Endothelial cell of umbilical vein (primary cell): ENCODE results near the gene BPIFA3. TPM values are rescaled to one million over a fixed set of nuclear protein-coding genes. Genes with fewer than 3 reads are reported as not detected.

Experiments used
- BruUV-seq: library from RNA; stranded (reverse); fragments of 400-500 nt; replicated peaks from 2 replicates; lab custom pipeline; 2021; lab: Mats Ljungman, UMichigan
- CTCF ChIA-PET: fragments of 300-600, 350-600 bp; sonication (Branson Sonifier 250); formaldehyde crosslinking; loops from one replicate; lab custom pipeline; 2021; ENCODE audit warnings: antibody characterized with exemption, inconsistent platforms; lab: Charles Lee
- POLR2A ChIA-PET: fragments of 300-600, 350-600 bp; sonication (Branson Sonifier 250); formaldehyde crosslinking; loops from one replicate; lab custom pipeline; 2021; ENCODE audit warnings: antibody characterized with exemption, inconsistent platforms; lab: Charles Lee
- DNase-seq: peaks from one replicate; pipeline ENCODE4 v3.0.0-alpha.2; 2011; ENCODE audit warnings: low read depth, low spot score
- FAIRE-seq: peaks from 2 replicates; lab custom pipeline; 2011; peaks lifted over from hg19 to GRCh38; lab: Jason Lieb, UNC
- H2AFZ ChIP-seq: 2 replicates; pipeline ENCODE4 v1.6.0; 2012; ENCODE audit warnings: low read depth, low read length, control low read depth, inconsistent platforms
- H3K27ac ChIP-seq: 2 replicates; pipeline ENCODE4 v1.5.1; 2011; ENCODE audit warnings: low read depth, mild to moderate bottlenecking, control low read depth, low read length, moderate library complexity; ENCODE audit not compliant: insufficient read depth
- H3K27me3 ChIP-seq, 2 experiments: 2 replicates each; pipeline versions ENCODE4 v1.6.0 to v1.6.1; 2011; ENCODE audit warnings: low read length in 2 of 2, mixed read lengths in 1 of 2; ENCODE audit not compliant: control insufficient read depth in 2 of 2, insufficient read depth in 2 of 2
- H3K36me3 ChIP-seq, 2 experiments: 2 replicates in 1 of 2; 3 replicates in 1 of 2; pipeline ENCODE4 v1.5.1; 2011; ENCODE audit warnings: low read length in 2 of 2, mild to moderate bottlenecking in 1 of 2, moderate library complexity in 1 of 2; ENCODE audit not compliant: control insufficient read depth in 2 of 2, insufficient read depth in 2 of 2; ENCODE audit errors: extremely low read depth in 1 of 2
- H3K4me1 ChIP-seq: 3 replicates; pipeline ENCODE4 v1.5.1; 2011; ENCODE audit warnings: mild to moderate bottlenecking, low read length; ENCODE audit not compliant: control insufficient read depth, insufficient read depth; ENCODE audit errors: extremely low read depth
- H3K4me2 ChIP-seq: 2 replicates; pipeline ENCODE4 v1.6.1; 2011; ENCODE audit warnings: low read length, control low read depth, mixed read lengths; ENCODE audit not compliant: insufficient read depth
- H3K4me3 ChIP-seq, 3 experiments: fragments of 200-600 bp in 1 of 3; sonication (generic), shearing (Covaris generic) in 1 of 3; replicated peaks in 1 of 3; 2 replicates each; pipeline ENCODE4 v1.5.1; 2011 to 2016; ENCODE audit warnings: control low read depth in 3 of 3, low read length in 3 of 3, mild to moderate bottlenecking in 2 of 3, inconsistent platforms in 1 of 3, low read depth in 1 of 3, moderate library complexity in 1 of 3; ENCODE audit not compliant: insufficient read depth in 1 of 3
- H3K79me2 ChIP-seq: 2 replicates; pipeline ENCODE4 v1.6.0; 2012; ENCODE audit warnings: low read length, inconsistent platforms; ENCODE audit not compliant: control insufficient read depth, insufficient read depth
- H3K9ac ChIP-seq: replicated peaks from 2 replicates; pipeline ENCODE3; 2011; ENCODE audit warnings: low read length, control low read depth; ENCODE audit not compliant: insufficient read depth; ENCODE audit errors: extremely low read depth
- H3K9me1 ChIP-seq: replicated peaks from 3 replicates; pipeline ENCODE4 v1.6.0; 2011; ENCODE audit warnings: mild to moderate bottlenecking, low read length; ENCODE audit not compliant: control insufficient read depth, insufficient read depth; ENCODE audit errors: extremely low read depth
- H3K9me3 ChIP-seq: replicated peaks from 2 replicates; pipeline ENCODE4 v1.5.1; 2012; ENCODE audit warnings: low read length, inconsistent platforms; ENCODE audit not compliant: control insufficient read depth, insufficient read depth
- H4K20me1 ChIP-seq: replicated peaks from 2 replicates; pipeline ENCODE3; 2011; ENCODE audit warnings: mild to moderate bottlenecking, low read length; ENCODE audit not compliant: control insufficient read depth, insufficient read depth; ENCODE audit errors: extremely low read depth
- EZH2 ChIP-seq: IDR thresholded peaks from 2 replicates; pipeline ENCODE4 v1.6.1; 2012; ENCODE audit warnings: borderline replicate concordance, low read depth, mild to moderate bottlenecking, moderate library complexity, low read length, inconsistent platforms; ENCODE audit not compliant: severe bottlenecking
- FOS ChIP-seq: IDR thresholded peaks from 2 replicates; pipeline ENCODE4 v1.6.1; 2011; ENCODE audit warnings: mild to moderate bottlenecking, low read length, moderate library complexity, borderline replicate concordance; ENCODE audit not compliant: insufficient read depth
- GATA2 ChIP-seq: IDR thresholded peaks from 2 replicates; pipeline ENCODE4 v1.7.0; 2011; ENCODE audit warnings: low read depth, mild to moderate bottlenecking, moderate library complexity, mixed read lengths, low read length; ENCODE audit not compliant: insufficient read length, insufficient read depth
- JUN ChIP-seq: IDR thresholded peaks from 2 replicates; pipeline ENCODE4 v1.6.1; 2011; ENCODE audit warnings: borderline replicate concordance, low read depth; ENCODE audit not compliant: insufficient read length, insufficient read depth
- MYC ChIP-seq: IDR thresholded peaks from one replicate; pipeline ENCODE4 v1.6.1; 2011; ENCODE audit warnings: mild to moderate bottlenecking, low read depth, low read length
- POLR2A ChIP-seq: IDR thresholded peaks from 2 replicates; pipeline ENCODE4 v1.6.1; 2012; ENCODE audit warnings: low read depth, mild to moderate bottlenecking, control low read depth, low read length
- POLR2AphosphoS5 ChIP-seq: IDR thresholded peaks from 2 replicates; pipeline ENCODE4 v1.6.1; 2012; ENCODE audit warnings: low read depth, mild to moderate bottlenecking, control low read depth, low read length, moderate library complexity; ENCODE audit not compliant: insufficient read depth
- dilution Hi-C: fragments of 300-500 bp; cut with MboI; formaldehyde crosslinking; loops from one replicate; pipeline ENCODE4 v1.15.0; 2019; ENCODE audit warnings: low sequenced_read_pairs; ENCODE audit not compliant: extremely low pct_ligation_motif_present
- intact Hi-C: fragments of 100-400 bp; cut with micrococcal nuclease; formaldehyde crosslinking; loops from one replicate; pipeline ENCODE4 v1.10.0; 2022
- polyA plus RNA-seq, 4 experiments: library from polyadenylated mRNA; depleted of rRNA in 3 of 4; stranded (reverse) in 3 of 4; unstranded in 1 of 4; fragments of >200 nt; gene quantifications; 2 replicates each; pipeline versions ENCODE4 v1.2.1 to v1.2.3, GENCODE V29; 2011 to 2012; ENCODE audit warnings: missing spikeins in 1 of 4
- total RNA-seq: library from RNA; stranded (reverse); gene quantifications from 2 replicates; pipeline ENCODE4 v1.2.3, GENCODE V29; 2021
- TF ChIP-seq, protein P1 (sequence below): IDR thresholded peaks from 2 replicates; pipeline ENCODE4 v1.6.1; 2011; ENCODE audit not compliant: insufficient read depth, insufficient read length
- TF ChIP-seq, protein P2 (sequence below), 2 donors: IDR thresholded peaks; 1 replicate in 1 of 2; 2 replicates in 1 of 2; pipeline ENCODE4 v1.5.1; 2011; ENCODE audit warnings: low read length in 2 of 2, mild to moderate bottlenecking in 2 of 2, moderate library complexity in 2 of 2, control low read depth in 1 of 2, inconsistent platforms in 1 of 2, low read depth in 1 of 2; ENCODE audit not compliant: insufficient read depth in 1 of 2; ENCODE audit errors: extremely low read depth in 1 of 2

The BPIFA3 gene
- total and polyA plus RNA-seq, 2 donors (not counting 3 experiments of a cell fraction or from before 2014, with no cell fraction given) = not detected

DNA sequence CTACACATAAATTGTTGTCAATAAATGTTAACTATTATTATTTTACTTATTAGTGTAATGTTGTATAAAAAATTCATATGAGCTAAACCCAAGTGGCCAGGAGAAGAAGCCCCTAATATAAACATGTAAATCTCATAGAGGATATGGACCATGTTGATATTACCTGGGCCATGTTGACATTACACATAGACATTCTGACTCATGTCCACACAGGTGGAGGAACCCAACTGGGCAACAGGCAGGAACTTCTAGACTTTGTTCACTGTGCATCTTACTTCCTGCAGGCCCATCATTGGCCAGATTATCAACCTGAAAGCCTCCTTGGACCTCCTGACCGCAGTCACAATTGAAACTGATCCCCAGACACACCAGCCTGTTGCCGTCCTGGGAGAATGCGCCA lies 42.0 kb upstream of the BPIFA3 start:
- no peaks in the 10 kb centered on the region for H3K27me3 ChIP-seq
- DNase-seq (no peak), FAIRE-seq (no peak)
- intact Hi-C loops = no loop called here
- H3K4me3 ChIP-seq = no peak overlapping the region
- no peaks in the 10 kb centered on the region for H3K9me3 ChIP-seq
- ChIA-PET CTCF (no interaction called here), POLR2A (no interaction called here)
- H3K27ac ChIP-seq = no peak overlapping the region
- BruUV-seq = no TSS peak
- H3K9ac ChIP-seq = no peak overlapping the region
- TF ChIP-seq EZH2 (no peak), POLR2AphosphoS5 (no peak), JUN (no peak), MYC (no peak), FOS (no peak), POLR2A (no peak), GATA2 (no peak)
- TF ChIP-seq, protein P1, sequence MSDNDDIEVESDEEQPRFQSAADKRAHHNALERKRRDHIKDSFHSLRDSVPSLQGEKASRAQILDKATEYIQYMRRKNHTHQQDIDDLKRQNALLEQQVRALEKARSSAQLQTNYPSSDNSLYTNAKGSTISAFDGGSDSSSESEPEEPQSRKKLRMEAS = no peak
- TF ChIP-seq, protein P2, sequence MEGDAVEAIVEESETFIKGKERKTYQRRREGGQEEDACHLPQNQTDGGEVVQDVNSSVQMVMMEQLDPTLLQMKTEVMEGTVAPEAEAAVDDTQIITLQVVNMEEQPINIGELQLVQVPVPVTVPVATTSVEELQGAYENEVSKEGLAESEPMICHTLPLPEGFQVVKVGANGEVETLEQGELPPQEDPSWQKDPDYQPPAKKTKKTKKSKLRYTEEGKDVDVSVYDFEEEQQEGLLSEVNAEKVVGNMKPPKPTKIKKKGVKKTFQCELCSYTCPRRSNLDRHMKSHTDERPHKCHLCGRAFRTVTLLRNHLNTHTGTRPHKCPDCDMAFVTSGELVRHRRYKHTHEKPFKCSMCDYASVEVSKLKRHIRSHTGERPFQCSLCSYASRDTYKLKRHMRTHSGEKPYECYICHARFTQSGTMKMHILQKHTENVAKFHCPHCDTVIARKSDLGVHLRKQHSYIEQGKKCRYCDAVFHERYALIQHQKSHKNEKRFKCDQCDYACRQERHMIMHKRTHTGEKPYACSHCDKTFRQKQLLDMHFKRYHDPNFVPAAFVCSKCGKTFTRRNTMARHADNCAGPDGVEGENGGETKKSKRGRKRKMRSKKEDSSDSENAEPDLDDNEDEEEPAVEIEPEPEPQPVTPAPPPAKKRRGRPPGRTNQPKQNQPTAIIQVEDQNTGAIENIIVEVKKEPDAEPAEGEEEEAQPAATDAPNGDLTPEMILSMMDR (IDR thresholded peaks at IDR 0.05; ENCODE audit: extremely low read depth in 1 of 2, insufficient read depth in 1 of 2, low read depth in 1 of 2, low read length in 2 of 2) = no peak
- H3K4me1 ChIP-seq = no peaks in the 10 kb centered on the region
- no peaks in the 10 kb centered on the region for H3K79me2 ChIP-seq
- H4K20me1 ChIP-seq = no peaks in the 10 kb centered on the region
- no peak overlapping the region for H3K4me2 ChIP-seq
- no peak overlapping the region for H2AFZ ChIP-seq
- H3K9me1 ChIP-seq = no peaks in the 10 kb centered on the region
- H3K36me3 ChIP-seq = no peaks in the 10 kb centered on the region
- dilution Hi-C loops = no loop called here
